ENCODE results near the gene PPP2R5C. TPM values are rescaled to one million over a fixed set of nuclear protein-coding genes. Genes with fewer than 3 reads are reported as not detected.

The PPP2R5C gene
- total and polyA plus RNA-seq, 2 donors (not counting 3 experiments of a cell fraction or from before 2014, with no cell fraction given) = 42.6 to 83.6 TPM

DNA sequence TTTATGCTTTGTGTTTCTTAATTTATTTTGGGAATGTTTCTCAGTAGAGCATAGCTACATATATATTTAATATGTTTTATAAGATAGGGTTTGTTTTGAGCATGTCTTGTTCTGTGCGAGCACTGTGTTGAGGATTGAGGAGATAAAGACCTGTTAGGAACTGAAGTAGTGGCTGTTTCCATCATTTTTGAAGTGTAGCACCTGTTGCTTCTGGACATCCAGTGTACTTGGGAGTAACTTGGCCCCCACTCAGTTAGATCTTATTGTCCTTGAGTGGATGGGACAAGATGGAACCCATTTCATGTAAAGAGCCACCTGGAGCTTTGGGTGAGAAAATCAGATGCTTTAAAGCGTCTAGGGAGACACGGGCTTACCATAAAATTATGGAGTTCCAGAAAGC lies 8.7 kb downstream of the PPP2R5C start:
- dilution Hi-C loops (cut with MboI; ENCODE audit: extremely low pct_ligation_motif_present, low sequenced_read_pairs) (no loop called here), intact Hi-C loops (cut with micrococcal nuclease) (loop anchor here (2.0 to 5.0 kb wide), 3 partner anchors 67 to 179 kb away; no protein-coding TSS in a partner anchor)
- no peak for TF ChIP-seq JUN (IDR thresholded peaks at IDR 0.05; ENCODE audit: borderline replicate concordance, insufficient read depth, insufficient read length, low read depth)
- no peak for TF ChIP-seq MYC (IDR thresholded peaks at IDR 0.05; ENCODE audit: low read depth, low read length)
- no peak for TF ChIP-seq POLR2AphosphoS5 (IDR thresholded peaks at IDR 0.05; ENCODE audit: insufficient read depth, low read depth, low read length)
- TF ChIP-seq EZH2 (IDR thresholded peaks at IDR 0.05; ENCODE audit: borderline replicate concordance, low read depth, low read length, severe bottlenecking) = no peak
- TF ChIP-seq, protein P1, sequence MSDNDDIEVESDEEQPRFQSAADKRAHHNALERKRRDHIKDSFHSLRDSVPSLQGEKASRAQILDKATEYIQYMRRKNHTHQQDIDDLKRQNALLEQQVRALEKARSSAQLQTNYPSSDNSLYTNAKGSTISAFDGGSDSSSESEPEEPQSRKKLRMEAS (IDR thresholded peaks at IDR 0.05; ENCODE audit: insufficient read depth, insufficient read length) = no peak
- TF ChIP-seq FOS (IDR thresholded peaks at IDR 0.05; ENCODE audit: borderline replicate concordance, insufficient read depth, low read length) = no peak
- TF ChIP-seq POLR2A (IDR thresholded peaks at IDR 0.05; ENCODE audit: low read depth, low read length) = no peak
- no peak for TF ChIP-seq GATA2 (IDR thresholded peaks at IDR 0.05; ENCODE audit: insufficient read depth, insufficient read length, low read depth, low read length)
- TF ChIP-seq, protein P2, sequence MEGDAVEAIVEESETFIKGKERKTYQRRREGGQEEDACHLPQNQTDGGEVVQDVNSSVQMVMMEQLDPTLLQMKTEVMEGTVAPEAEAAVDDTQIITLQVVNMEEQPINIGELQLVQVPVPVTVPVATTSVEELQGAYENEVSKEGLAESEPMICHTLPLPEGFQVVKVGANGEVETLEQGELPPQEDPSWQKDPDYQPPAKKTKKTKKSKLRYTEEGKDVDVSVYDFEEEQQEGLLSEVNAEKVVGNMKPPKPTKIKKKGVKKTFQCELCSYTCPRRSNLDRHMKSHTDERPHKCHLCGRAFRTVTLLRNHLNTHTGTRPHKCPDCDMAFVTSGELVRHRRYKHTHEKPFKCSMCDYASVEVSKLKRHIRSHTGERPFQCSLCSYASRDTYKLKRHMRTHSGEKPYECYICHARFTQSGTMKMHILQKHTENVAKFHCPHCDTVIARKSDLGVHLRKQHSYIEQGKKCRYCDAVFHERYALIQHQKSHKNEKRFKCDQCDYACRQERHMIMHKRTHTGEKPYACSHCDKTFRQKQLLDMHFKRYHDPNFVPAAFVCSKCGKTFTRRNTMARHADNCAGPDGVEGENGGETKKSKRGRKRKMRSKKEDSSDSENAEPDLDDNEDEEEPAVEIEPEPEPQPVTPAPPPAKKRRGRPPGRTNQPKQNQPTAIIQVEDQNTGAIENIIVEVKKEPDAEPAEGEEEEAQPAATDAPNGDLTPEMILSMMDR (IDR thresholded peaks at IDR 0.05; ENCODE audit: extremely low read depth in 1 of 2, insufficient read depth in 1 of 2, low read depth in 1 of 2, low read length in 2 of 2) = no peak
- H4K20me1 ChIP-seq (replicated peaks; ENCODE audit: control insufficient read depth, extremely low read depth, insufficient read depth, low read length) = no peaks in the 10 kb centered on the region
- no peaks in the 10 kb centered on the region for H3K9me3 ChIP-seq (replicated peaks; ENCODE audit: control insufficient read depth, insufficient read depth, low read length)
- no peak overlapping the region for H3K9ac ChIP-seq (replicated peaks; ENCODE audit: extremely low read depth, insufficient read depth, low read length)
- no peak overlapping the region for H2AFZ ChIP-seq (ENCODE audit: low read depth, low read length)
- H3K79me2 ChIP-seq (ENCODE audit: control insufficient read depth, insufficient read depth, low read length) = no peaks in the 10 kb centered on the region
- H3K4me3 ChIP-seq (replicated peaks in 1 of 3; ENCODE audit: insufficient read depth in 1 of 3, low read depth in 1 of 3, low read length in 3 of 3) = no peak overlapping the region
- ChIA-PET POLR2A (interaction anchor here (0.9 to 1.1 kb wide), 2 partner anchors 9 to 39 kb away, joined by 3 to 6 read pairs; no protein-coding TSS in a partner anchor), CTCF (interaction anchor here (0.7 to 3.4 kb wide), 39 partner anchors 9 to 544 kb away, joined by 3 to 124 read pairs (median 8); partner anchors contain the start of gene PPP2R5C)
- H3K9me1 ChIP-seq (replicated peaks; ENCODE audit: control insufficient read depth, extremely low read depth, insufficient read depth, low read length) = no peaks in the 10 kb centered on the region
- peaks cover 4 to 8% of the 10 kb centered on the region in 2 experiments for H3K27me3 ChIP-seq (ENCODE audit: control insufficient read depth in 2 of 2, insufficient read depth in 2 of 2, low read length in 2 of 2)
- BruUV-seq (replicated peaks) = no TSS peak
- DNase-seq (ENCODE audit: low read depth, low spot score) = no peak
- H3K4me1 ChIP-seq (ENCODE audit: control insufficient read depth, extremely low read depth, insufficient read depth, low read length) = no peaks in the 10 kb centered on the region
- no peaks in the 10 kb centered on the region for H3K36me3 ChIP-seq (ENCODE audit: control insufficient read depth in 2 of 2, extremely low read depth in 1 of 2, insufficient read depth in 2 of 2, low read length in 2 of 2)
- no peak overlapping the region for H3K27ac ChIP-seq (ENCODE audit: insufficient read depth, low read depth, low read length)
- no peak overlapping the region for H3K4me2 ChIP-seq (ENCODE audit: insufficient read depth, low read length)
- FAIRE-seq = no peak
